HepG2 (cell line): Measurements from ENCODE around the gene POPDC2. TPM values are rescaled to one million over a fixed set of nuclear protein-coding genes. Genes with fewer than 3 reads are reported as not detected.
A peak's percentile ranks its signal among the peaks of the same experiment; 100 is the strongest.

Source experiments
- ATAC-seq: fragments of 200-7000 bp; cut with Tn5 transposase; 3 replicates; pipeline ENCODE4 v1.9.1; 2020; ENCODE audit warnings: mild to moderate bottlenecking, moderate library complexity
- BruUV-seq: library from RNA; stranded (reverse); fragments of 400-500 nt; replicated peaks from 2 replicates; lab custom pipeline; 2021; lab: Mats Ljungman, UMichigan
- CTCF ChIA-PET: fragments of 300-600 bp; formaldehyde crosslinking; extraction: SDS; loops from one replicate; lab custom pipeline; 2021; ENCODE audit warnings: low total read pairs, inconsistent platforms, low intra/inter-chr PET ratio; lab: Yijun Ruan, JAX
- POLR2A ChIA-PET: fragments of 350-600 bp; sonication (Branson Sonifier 250); formaldehyde crosslinking; loops from one replicate; lab custom pipeline; 2020; ENCODE audit warnings: antibody characterized with exemption, inconsistent platforms; lab: Yijun Ruan, JAX
- DNase-seq: peaks from one replicate; pipeline ENCODE4 v3.0.0-alpha.2; 2015; ENCODE audit warnings: low spot score
- FAIRE-seq: peaks from 3 replicates; lab custom pipeline; 2011; peaks lifted over from hg19 to GRCh38; lab: Jason Lieb, UNC
- H2AFZ ChIP-seq: one replicate; pipeline ENCODE4 v1.6.1; 2011; ENCODE audit warnings: low read length, inconsistent platforms
- H3K27ac ChIP-seq: fragments of 300-600 bp; 3 replicates; pipeline ENCODE4 v1.8.0; 2011; ENCODE audit warnings: mixed run types, mild to moderate bottlenecking, mixed read lengths, low read length, inconsistent platforms; ENCODE audit not compliant: insufficient read depth; ENCODE audit errors: extremely low read length
- H3K27me3 ChIP-seq, 2 experiments: fragments of 200-600 bp in 1 of 2; 2 replicates in 1 of 2; 3 replicates in 1 of 2; pipeline versions ENCODE4 v1.6.0 to v1.8.0; 2011; ENCODE audit warnings: low read length in 2 of 2, mild to moderate bottlenecking in 2 of 2, moderate library complexity in 2 of 2, inconsistent platforms in 1 of 2; ENCODE audit not compliant: insufficient read depth in 2 of 2, control insufficient read depth in 1 of 2
- H3K36me3 ChIP-seq, 2 experiments: fragments of 200-600 bp in 1 of 2; replicated peaks in 1 of 2; 2 replicates in 1 of 2; 3 replicates in 1 of 2; pipeline versions ENCODE4 v1.5.1 to v1.8.0; 2011; ENCODE audit warnings: low read length in 2 of 2, inconsistent platforms in 1 of 2; ENCODE audit not compliant: insufficient read depth in 2 of 2, control insufficient read depth in 1 of 2
- H3K4me1 ChIP-seq: 2 replicates; pipeline ENCODE4 v1.5.1; 2012; ENCODE audit warnings: low read length, inconsistent platforms; ENCODE audit not compliant: insufficient read depth
- H3K4me2 ChIP-seq: 2 replicates; pipeline ENCODE4 v1.6.0; 2011; ENCODE audit warnings: low read depth, low read length, inconsistent platforms
- H3K4me3 ChIP-seq, 3 experiments: fragments of 200-600 bp in 1 of 3; sonication (generic), shearing (Covaris generic) in 1 of 3; replicated peaks in 1 of 3; 2 replicates each; pipeline ENCODE4 v1.5.1; 2011 to 2016; ENCODE audit warnings: low read length in 3 of 3, inconsistent platforms in 2 of 3, low read depth in 2 of 3, mild to moderate bottlenecking in 2 of 3, control low read depth in 1 of 3, mixed read lengths in 1 of 3; ENCODE audit not compliant: insufficient read depth in 1 of 3
- H3K79me2 ChIP-seq: one replicate; pipeline ENCODE4 v1.6.1; 2011; ENCODE audit warnings: low read length, inconsistent platforms; ENCODE audit not compliant: insufficient read depth
- H3K9ac ChIP-seq: 2 replicates; pipeline ENCODE4 v1.6.0; 2011; ENCODE audit warnings: mild to moderate bottlenecking, low read depth, low read length, inconsistent platforms; ENCODE audit not compliant: insufficient read depth
- H3K9me3 ChIP-seq: 2 replicates; pipeline ENCODE4 v1.5.1; 2012; ENCODE audit warnings: mild to moderate bottlenecking, low read length
- H4K20me1 ChIP-seq: 2 replicates; pipeline ENCODE4 v1.6.0; 2011; ENCODE audit warnings: inconsistent platforms, mild to moderate bottlenecking, low read length, moderate library complexity; ENCODE audit not compliant: insufficient read depth
- BCL6 ChIP-seq: IDR thresholded peaks from 2 replicates; pipeline ENCODE4 v1.6.1; 2016; ENCODE audit warnings: missing genetic modification reagents, missing compliant biosample characterization
- CREB1 ChIP-seq, 2 experiments: fragments of 450-650 bp in 1 of 2; IDR thresholded peaks; 2 replicates each; pipeline ENCODE4 v1.6.1; 2016 to 2017; ENCODE audit warnings: control low read depth in 1 of 2, mild to moderate bottlenecking in 1 of 2, missing compliant biosample characterization in 1 of 2, missing genetic modification characterization in 1 of 2
- SMARCE1 ChIP-seq: fragments of 450-650 bp; IDR thresholded peaks from 2 replicates; pipeline ENCODE4 v1.6.1; 2017; ENCODE audit warnings: borderline replicate concordance
- SRF ChIP-seq: IDR thresholded peaks from 2 replicates; pipeline ENCODE4 v1.6.1; 2011; ENCODE audit warnings: mild to moderate bottlenecking, low read depth, low read length, moderate library complexity
- ZFP37 ChIP-seq: sonication (generic); formaldehyde crosslinking; IDR thresholded peaks from 2 replicates; pipeline ENCODE4 v1.4.0; 2020; ENCODE audit warnings: missing genetic modification reagents, borderline replicate concordance
- WGBS: methylation state at CpG from one replicate; pipeline ENCODE4 v1.1.6; 2017; ENCODE audit warnings: low lambda C conversion rate; 5-methylcytosine and 5-hydroxymethylcytosine counted together
- in situ Hi-C: cut with HindIII; loops from 2 replicates; pipeline ENCODE4 v1.10.0; 2017; ENCODE audit warnings: low pct_unique_long_range_greater_than_20kb; ENCODE audit not compliant: extremely low pct_ligation_motif_present
- intact Hi-C: fragments of 100-400 bp; cut with micrococcal nuclease; formaldehyde crosslinking; loops from one replicate; pipeline ENCODE4 v1.10.0; 2022; ENCODE audit not compliant: unreplicated experiment
- polyA plus RNA-seq, 8 experiments: library from polyadenylated mRNA; depleted of rRNA in 3 of 8; stranded (reverse) in 7 of 8; unstranded in 1 of 8; fragments of >200 nt; fragmentation: Illumina TruSeq in 4 of 8; extraction: Trizol in 4 of 8; gene quantifications; 2 replicates each; pipeline versions ENCODE4 v1.2.1 to v1.2.3, GENCODE V29; 2011 to 2016; ENCODE audit warnings: low read depth in 4 of 8, missing spikeins in 1 of 8, mixed read lengths in 1 of 8; ENCODE audit not compliant: insufficient read depth in 1 of 8
- total RNA-seq, 5 experiments: library from RNA; depleted of rRNA; stranded (reverse); fragments of >200 nt; fragmentation: Illumina TruSeq; extraction: Trizol; gene quantifications; 2 replicates each; pipeline ENCODE4 v1.2.3, GENCODE V29; 2016; ENCODE audit warnings: low read depth in 1 of 5

Gene POPDC2
- total and polyA plus RNA-seq, 2 of the 13 experiments (the other 11 are each of a cell fraction or from before 2014, with no cell fraction given): 0.18 to 0.58 TPM

DNA sequence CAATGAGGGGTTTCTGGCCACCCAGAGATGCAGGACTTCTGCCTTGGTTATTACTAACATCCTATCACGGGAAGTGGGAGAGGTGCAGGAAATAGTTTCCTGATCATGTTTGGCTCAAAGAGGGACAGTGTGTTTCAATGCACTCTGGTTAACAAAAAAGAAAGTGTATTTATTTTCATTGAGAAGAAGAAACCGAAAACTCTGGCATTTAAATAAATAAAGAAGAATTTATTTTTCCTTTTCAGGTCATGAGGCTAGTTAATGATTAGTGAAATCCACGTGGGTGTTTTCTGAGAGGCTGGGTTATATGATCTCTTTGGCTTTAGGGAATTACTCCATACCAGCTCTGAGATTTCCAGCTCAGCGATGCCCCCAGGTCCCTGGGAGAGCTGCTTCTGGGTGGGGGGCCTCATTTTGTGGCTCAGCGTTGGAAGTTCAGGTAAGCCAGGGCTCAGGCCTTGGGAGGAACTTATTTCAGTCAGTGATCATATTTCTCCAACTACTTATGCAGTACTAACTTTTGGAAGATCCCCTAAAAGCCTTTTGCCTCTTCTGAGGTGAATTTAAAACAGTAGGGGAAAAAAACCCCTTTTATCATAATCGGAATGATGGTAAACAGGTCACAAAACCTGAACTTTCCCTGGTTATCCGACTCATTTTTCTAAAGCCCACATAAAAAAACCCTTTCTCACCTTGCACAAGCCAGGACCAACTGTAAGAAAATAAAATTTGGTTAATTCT lies 62.7 kb downstream of the POPDC2 start, which contains the start of gene PLA1A:
Gene PLA1A, plus strand, starts transcription at position 338 of the 741 bp plus-strand sequence. Its CDS starts 29 bp downstream, at position 367.
- no peak for TF ChIP-seq SMARCE1
- TF ChIP-seq SRF: 0 out of 2 replicates have a peak, but pooled peaks have one; percentile 9
- in situ Hi-C loops (no loop called here), intact Hi-C loops (no loop called here)
- FAIRE-seq: no peak
- Histone ChIP-seq H3K27me3 (no peaks in the 10 kb centered on the region; a peak in 1 of 5 replicates), H3K36me3 (no peaks in the 10 kb centered on the region), H3K4me1 (peaks cover 21% of the 10 kb centered on the region; the same call in 1 of the 2 replicates), H4K20me1 (no peaks in the 10 kb centered on the region), H3K27ac (no peak within 1 kb of the TSS), H3K79me2 (no peaks in the 10 kb centered on the region), H2AFZ (no peak within 1 kb of the TSS), H3K4me3 (peak within 1 kb of the TSS in 1 of 3 experiments; percentile 13; a peak in 1 of 6 replicates), H3K9me3 (no peaks in the 10 kb centered on the region), H3K4me2 (peak within 1 kb of the TSS; percentile 40; the same call in 1 of the 2 replicates), H3K9ac (no peak within 1 kb of the TSS)
- CTCF ChIA-PET: no interaction called here
- POLR2A ChIA-PET: no interaction called here
- DNase-seq: peak; percentile 33
- 10% methylated on average over 7 of the region's 7 CpGs for WGBS
- no TSS peak for BruUV-seq
- ATAC-seq: peak; percentile 48

DNA sequence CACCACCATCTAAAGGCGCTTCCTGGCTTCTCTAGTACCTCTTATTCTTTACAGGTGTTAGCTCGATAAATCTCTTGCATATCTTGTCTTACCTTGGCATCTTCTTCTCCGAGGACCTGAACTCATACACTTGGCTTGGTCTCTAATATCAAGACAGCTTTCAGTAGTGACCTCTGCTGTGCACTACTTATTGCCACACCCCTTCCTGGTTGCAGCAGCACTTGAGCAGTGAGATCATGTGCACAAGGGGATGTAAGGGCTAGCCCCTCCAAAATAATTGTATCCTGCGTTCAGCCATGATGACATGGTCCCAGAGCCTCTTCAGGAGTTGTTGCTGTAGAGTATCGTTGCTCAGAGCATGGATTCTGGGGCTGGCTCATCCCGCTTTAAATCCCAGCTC lies 64.0 kb downstream of the POPDC2 start:
- peaks cover 21% of the 10 kb centered on the region; the same call in 1 of the 2 replicates for H3K4me1 ChIP-seq
- H3K27me3 ChIP-seq: no peaks in the 10 kb centered on the region; a peak in 1 of 5 replicates
- H3K9ac ChIP-seq: no peak overlapping the region
- H3K27ac ChIP-seq: no peak overlapping the region
- intact Hi-C loops: no loop called here
- POLR2A ChIA-PET: no interaction called here
- no peaks in the 10 kb centered on the region for H4K20me1 ChIP-seq
- H3K79me2 ChIP-seq: no peaks in the 10 kb centered on the region
- CTCF ChIA-PET: no interaction called here
- TF ChIP-seq BCL6 (CRISPR knock-in tag): no peak
- TF ChIP-seq CREB1 (IDR thresholded peaks at IDR 0.05): no peak
- no peak for TF ChIP-seq CREB1 (CRISPR knock-in tag; IDR thresholded peaks at IDR 0.05)
- TF ChIP-seq ZFP37 (CRISPR knock-in tag): no peak
- no peak overlapping the region for H2AFZ ChIP-seq
- no peaks in the 10 kb centered on the region for H3K9me3 ChIP-seq
- H3K4me2 ChIP-seq: peak overlapping the region; percentile 72; the same call in 1 of the 2 replicates
- in situ Hi-C loops: no loop called here
- ATAC-seq (no peak), FAIRE-seq (no peak), DNase-seq (no peak)
- BruUV-seq: no TSS peak
- H3K4me3 ChIP-seq: no peak overlapping the region
- no peaks in the 10 kb centered on the region for H3K36me3 ChIP-seq
- 61% methylated on average over 6 of the region's 6 CpGs for WGBS
